H1 (cell line): Measurements from ENCODE around the gene KRTAP5-8. TPM values are rescaled to one million over a fixed set of nuclear protein-coding genes. Genes with fewer than 3 reads are reported as not detected.

Experiments
- RFX5 ChIP-seq: IDR thresholded peaks from 2 replicates; pipeline ENCODE4 v1.6.1; 2011; ENCODE audit warnings: low read depth, low read length, improper control_type of control experiment, borderline replicate concordance
- TCF12 ChIP-seq: IDR thresholded peaks from 2 replicates; pipeline ENCODE4 v1.6.1; 2011; ENCODE audit warnings: low read depth, mild to moderate bottlenecking, low read length
- polyA plus RNA-seq, 7 experiments: library from polyadenylated mRNA; depleted of rRNA in 3 of 7; stranded (reverse) in 5 of 7; unstranded in 2 of 7; fragments of >200 nt in 5 of 7; fragments of 200-250 nt in 2 of 7; gene quantifications; 1 replicate in 5 of 7; 2 replicates in 1 of 7; 4 replicates in 1 of 7; pipeline versions ENCODE4 v1.2.1 to v1.2.3, GENCODE V29; 2011 to 2013; ENCODE audit warnings: missing spikeins in 2 of 7, mixed read lengths in 2 of 7
- total RNA-seq: library from RNA; stranded (reverse); fragmentation: NEBNext Ultra II Directional; extraction: Animal tissue kit (Norgen Biotek cat#: 25700); gene quantifications from 2 replicates; pipeline ENCODE4 v1.2.1, GENCODE V29; 2021
- TF ChIP-seq, protein P1 (sequence below): IDR thresholded peaks from 2 replicates; pipeline ENCODE4 v1.6.1; 2011; ENCODE audit warnings: low read depth, mild to moderate bottlenecking, low read length; ENCODE audit not compliant: insufficient read depth

The KRTAP5-8 gene
- total and polyA plus RNA-seq, 2 of the 8 experiments (the other 6 are each of a cell fraction or from before 2014, with no cell fraction given), result not detected

DNA sequence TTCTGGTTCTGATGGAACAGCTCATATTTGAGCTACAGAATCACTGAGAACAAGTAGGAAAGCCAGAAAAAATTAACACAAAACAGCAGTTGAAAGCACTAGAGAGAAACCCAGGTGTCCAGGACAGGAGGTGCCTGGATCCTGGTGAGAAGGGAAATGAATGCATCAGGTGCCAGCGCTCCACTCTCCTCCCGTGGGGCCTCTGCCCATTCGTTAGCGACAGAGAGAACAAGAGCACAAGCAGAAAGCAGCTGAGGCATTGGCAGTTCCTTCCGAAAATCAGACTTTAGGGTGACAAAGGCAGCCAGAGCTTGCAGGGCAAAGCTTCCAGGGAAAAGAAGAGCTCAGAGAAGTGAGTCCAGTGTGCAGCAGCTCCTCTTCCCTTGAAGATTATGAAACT lies 30.7 kb upstream of the KRTAP5-8 start (continued):
- TF ChIP-seq, protein P1, sequence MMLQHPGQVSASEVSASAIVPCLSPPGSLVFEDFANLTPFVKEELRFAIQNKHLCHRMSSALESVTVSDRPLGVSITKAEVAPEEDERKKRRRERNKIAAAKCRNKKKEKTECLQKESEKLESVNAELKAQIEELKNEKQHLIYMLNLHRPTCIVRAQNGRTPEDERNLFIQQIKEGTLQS, result no peak
- TF ChIP-seq TCF12, result no peak
- TF ChIP-seq RFX5, result no peak
